Right ventricle myocardium superior (tissue), 1 donor: ENCODE data around the gene DMRTC1. TPM values are rescaled to one million over a fixed set of nuclear protein-coding genes. Genes with fewer than 3 reads are reported as not detected.

Source experiments
- total RNA-seq: library from RNA; stranded (reverse); fragmentation: NEBNext Ultra II Directional; extraction: Animal tissue kit (Norgen Biotek cat#: 25700); gene quantifications from one replicate; pipeline ENCODE4 v1.2.1, GENCODE V29; 2021
- donor health status: DM: no; HTN: yes; CAD: no; lungs with severe emphysema.

DMRTC1 gene
- total RNA-seq, 1 donor from 2014 or later: not detected

Other genes starting within 250 kb of the DMRTC1 start
- 16.8 TPM for gene PHKA1, start 229.5 kb downstream of the DMRTC1 start, total RNA-seq
- not detected for gene DMRTC1B, start 166.9 kb downstream of the DMRTC1 start, total RNA-seq
- gene FAM236B, start 161.2 kb downstream of the DMRTC1 start, total RNA-seq: not detected
- not detected for gene FAM236D, start 135.6 kb downstream of the DMRTC1 start, total RNA-seq
- gene FAM236C, start 31.2 kb downstream of the DMRTC1 start, total RNA-seq: not detected
- gene FAM236A, start 5.6 kb downstream of the DMRTC1 start, total RNA-seq: not detected
- gene PABPC1L2B, start 59.1 kb upstream of the DMRTC1 start, total RNA-seq: not detected
- not detected for gene PABPC1L2A, start 135.7 kb upstream of the DMRTC1 start, total RNA-seq